ENCODE measurements around the gene GP2. TPM values are rescaled to one million over a fixed set of nuclear protein-coding genes. Genes with fewer than 3 reads are reported as not detected.

Gene GP2
- total and polyA plus RNA-seq, 2 of the 4 experiments (the other 2 are of a cell fraction): not detected

GRCh38 chr16:20317117-20317516 is 10.2 kb downstream of the GP2 start:
- H3K4me3 ChIP-seq (ENCODE audit: insufficient read depth, low read depth, low read length): no peak overlapping the region
- H3K23ac ChIP-seq (ENCODE audit: low read depth, low read length): no peak overlapping the region
- H2AK9ac ChIP-seq (replicated peaks; ENCODE audit: low read depth, low read length, poor library complexity): no peak overlapping the region
- no peaks in the 10 kb centered on the region for H3K4me1 ChIP-seq (ENCODE audit: control insufficient read depth, insufficient read depth, low read length)
- no peak overlapping the region for H2BK20ac ChIP-seq (ENCODE audit: low read depth, low read length)
- no peak overlapping the region for H4K5ac ChIP-seq (ENCODE audit: low read depth, low read length)
- no peaks in the 10 kb centered on the region for H3K27me3 ChIP-seq (ENCODE audit: control insufficient read depth, insufficient read depth, low read length)
- no peaks in the 10 kb centered on the region for H3K79me1 ChIP-seq (ENCODE audit: low read depth in 1 of 2, low read length in 2 of 2)
- ATAC-seq (ENCODE audit: low read depth): no peak
- BruUV-seq (replicated peaks): no TSS peak
- H2BK15ac ChIP-seq (ENCODE audit: low read depth, low read length): no peak overlapping the region
- peaks cover 16% of the 10 kb centered on the region; the same call in 1 of the 2 replicates for H3K9me3 ChIP-seq (ENCODE audit: control insufficient read depth, insufficient read depth, low read length)
- H3K9ac ChIP-seq (ENCODE audit: low read depth, low read length): no peak overlapping the region
- no peak overlapping the region for H2AK5ac ChIP-seq (ENCODE audit: low read depth, low read length)
- no peak overlapping the region for H3K18ac ChIP-seq (ENCODE audit: low read depth, low read length)
- in situ Hi-C loops (cut with MboI; ENCODE audit: low sequenced_read_pairs) (no loop called here), intact Hi-C loops (cut with micrococcal nuclease) (no loop called here), dilution Hi-C loops (cut with HindIII; ENCODE audit: low sequenced_read_pairs, unreplicated experiment) (no loop called here)
- no peak for TF ChIP-seq CTCF (conservative IDR thresholded peaks at IDR 0.05; ENCODE audit: low read depth, low read length)
- no peak for TF ChIP-seq FOS (IDR thresholded peaks at IDR 0.05; ENCODE audit: low read depth, low read length)
- TF ChIP-seq MAZ (IDR thresholded peaks at IDR 0.05; ENCODE audit: borderline replicate concordance, low read depth, low read length): no peak
- no peak for TF ChIP-seq RAD21 (IDR thresholded peaks at IDR 0.05; ENCODE audit: low read length)
- TF ChIP-seq SMC3 (IDR thresholded peaks at IDR 0.05; ENCODE audit: low read depth, low read length): no peak
- no peak for TF ChIP-seq CEBPB (IDR thresholded peaks at IDR 0.05; ENCODE audit: low read depth, low read length)
- H2AFZ ChIP-seq (replicated peaks; ENCODE audit: low read length, poor library complexity): no peak overlapping the region
- H2BK5ac ChIP-seq (ENCODE audit: low read depth, low read length, poor library complexity, severe bottlenecking): no peak overlapping the region
- no peak overlapping the region for H3K27ac ChIP-seq (ENCODE audit: insufficient read depth, low read length)
- no peaks in the 10 kb centered on the region for H3K36me3 ChIP-seq (ENCODE audit: control insufficient read depth, insufficient read depth, low read length)
- no peak overlapping the region for H3K4me2 ChIP-seq (ENCODE audit: low read depth, low read length)
- POLR2A ChIA-PET (ENCODE audit: unreplicated experiment): no interaction called here
- no peak overlapping the region for H2BK120ac ChIP-seq (ENCODE audit: low read depth, low read length)
- no peaks in the 10 kb centered on the region for H4K20me1 ChIP-seq (ENCODE audit: insufficient read depth, low read length)
- no peaks in the 10 kb centered on the region for H3K9me1 ChIP-seq (ENCODE audit: insufficient read depth, low read length)
- H3K56ac ChIP-seq (ENCODE audit: extremely low read depth, insufficient read depth, low read length): no peak overlapping the region
- H4K91ac ChIP-seq (ENCODE audit: insufficient read depth, low read depth, low read length): no peak overlapping the region
- CTCF ChIA-PET: no interaction called here
- no peak for DNase-seq
- no peak overlapping the region for H3K14ac ChIP-seq (replicated peaks; ENCODE audit: low read depth, low read length)
- no peak overlapping the region for H4K8ac ChIP-seq (ENCODE audit: low read depth in 2 of 2, low read length in 2 of 2)
- WGBS, 2 experiments (ENCODE audit: extremely low coverage in 2 of 2, insufficient read length in 1 of 2): no CpG with 5 or more reads among the region's 8 CpGs
- no peak overlapping the region for H3K4ac ChIP-seq (ENCODE audit: low read depth, low read length)
